ENCODE results near the gene CYP2E1. TPM values are rescaled to one million over a fixed set of nuclear protein-coding genes. Genes with fewer than 3 reads are reported as not detected.
"Not testable (repeated sequence)": the region's sequence is repeated elsewhere in the genome, so short reads cannot be mapped to it uniquely, and the experiment has no call there.

The CYP2E1 gene
- total RNA-seq, 1 experiment from 2014 or later, result 1.4 TPM

DNA sequence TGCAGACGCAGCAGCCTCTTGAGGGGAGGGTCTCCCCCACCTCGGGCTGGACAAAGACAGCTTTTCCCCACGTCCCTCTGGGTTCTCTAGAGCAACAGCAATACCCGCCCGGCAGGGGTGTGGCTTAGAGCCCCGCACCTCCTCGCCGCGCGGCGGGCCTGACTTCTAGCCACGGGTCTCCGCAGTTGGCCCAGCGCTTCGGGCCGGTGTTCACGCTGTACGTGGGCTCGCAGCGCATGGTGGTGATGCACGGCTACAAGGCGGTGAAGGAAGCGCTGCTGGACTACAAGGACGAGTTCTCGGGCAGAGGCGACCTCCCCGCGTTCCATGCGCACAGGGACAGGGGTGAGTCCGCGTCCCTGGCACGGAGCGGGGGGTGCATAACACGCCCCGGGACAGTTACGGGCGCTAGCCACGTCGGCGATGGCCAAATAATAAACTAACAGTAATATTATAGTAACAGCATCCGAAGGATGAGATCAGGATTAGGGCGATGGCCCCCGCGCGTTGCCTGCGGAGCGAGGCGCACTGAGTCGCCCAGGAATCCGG lies 1.2 kb downstream of the CYP2E1 start:
- DNase-seq (ENCODE audit: low read depth), result no peak

GRCh38 chr10:133528845-133529575 lies 1.8 kb downstream of the CYP2E1 start:
- no peak for DNase-seq (ENCODE audit: low read depth)

DNA sequence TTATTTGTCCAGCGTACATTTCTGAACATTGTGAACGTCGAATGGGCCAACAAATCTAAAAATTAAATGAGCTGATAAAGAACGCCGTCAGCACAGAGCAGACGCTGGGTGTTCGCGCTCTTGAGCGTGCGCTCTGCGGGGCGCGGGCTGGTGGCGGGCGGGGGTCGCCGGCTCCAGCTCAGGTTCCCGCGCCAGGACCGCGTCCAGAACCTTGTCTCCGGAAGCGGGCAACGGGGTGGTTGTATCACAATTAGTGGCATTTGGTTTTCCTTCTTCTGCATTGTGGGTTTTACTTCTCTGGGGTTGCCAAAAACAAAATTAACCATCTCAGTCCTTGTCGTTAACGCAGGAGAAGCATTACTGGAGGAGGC lies 2.4 kb downstream of the CYP2E1 start:
- DNase-seq (ENCODE audit: low read depth), result no peak

GRCh38 chr10:133530506-133530905 lies 3.3 kb downstream of the CYP2E1 start:
- no peak for DNase-seq (ENCODE audit: low read depth)

DNA sequence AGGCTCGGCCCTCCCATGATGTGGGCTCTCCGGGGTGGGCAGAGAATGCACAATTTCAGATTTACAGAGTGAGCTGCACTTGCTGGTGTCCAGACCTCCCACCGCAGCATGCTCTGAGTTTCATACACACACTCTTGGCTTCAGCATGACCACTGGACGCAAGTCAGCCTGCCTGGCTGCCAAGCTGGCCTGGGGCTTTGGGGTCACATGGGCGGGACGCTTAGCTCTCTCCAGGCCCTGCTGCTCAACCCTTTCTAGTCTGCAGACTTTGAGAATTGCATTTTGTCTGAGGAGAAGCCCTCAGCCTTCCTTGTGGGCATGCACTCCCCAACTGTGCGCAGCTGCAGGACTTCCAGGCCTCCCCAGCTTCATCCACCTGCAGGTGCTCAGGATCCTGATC lies 5.7 kb downstream of the CYP2E1 start:
- DNase-seq (ENCODE audit: low read depth), result no peak

DNA sequence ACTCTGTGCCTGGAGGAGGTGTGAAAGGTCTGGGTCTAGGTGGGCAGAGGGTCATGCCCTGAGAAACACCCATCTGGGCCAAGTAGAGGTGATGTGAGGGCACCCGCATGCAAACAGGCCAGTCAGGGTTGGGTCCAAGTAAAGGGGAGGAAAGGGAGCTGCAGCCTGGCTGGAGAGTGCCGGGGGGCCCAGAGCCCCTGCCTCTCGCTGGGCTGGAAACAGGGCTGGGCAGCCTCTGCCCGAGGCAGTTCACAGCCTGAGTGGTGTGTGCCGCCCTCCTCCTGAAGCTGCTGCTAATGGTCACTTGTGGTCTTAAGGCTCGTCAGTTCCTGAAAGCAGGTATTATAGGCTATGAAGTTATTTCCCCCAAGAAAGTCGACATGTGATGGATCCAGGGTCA lies 7.3 kb downstream of the CYP2E1 start:
- no peak for DNase-seq (ENCODE audit: low read depth)

DNA sequence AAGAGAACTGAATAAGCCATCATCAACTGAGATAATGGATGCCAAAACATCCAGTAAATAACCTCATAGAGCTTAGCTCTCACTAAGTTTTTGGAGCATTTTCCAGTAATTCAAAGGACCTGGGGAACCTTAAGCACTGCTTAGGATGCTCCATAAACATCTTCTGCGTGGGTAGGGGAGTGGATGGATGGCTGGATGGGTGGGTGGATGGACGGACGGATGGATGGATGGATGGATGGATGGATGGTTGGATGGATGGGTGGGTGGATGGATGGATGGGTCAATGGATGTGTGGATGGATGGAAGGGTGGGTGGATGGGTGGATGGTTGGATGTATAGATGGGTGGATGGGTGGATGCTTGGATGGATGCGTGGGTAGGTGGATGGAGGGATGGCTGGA lies 9.0 kb downstream of the CYP2E1 start:
- no peak for DNase-seq (ENCODE audit: low read depth)

DNA sequence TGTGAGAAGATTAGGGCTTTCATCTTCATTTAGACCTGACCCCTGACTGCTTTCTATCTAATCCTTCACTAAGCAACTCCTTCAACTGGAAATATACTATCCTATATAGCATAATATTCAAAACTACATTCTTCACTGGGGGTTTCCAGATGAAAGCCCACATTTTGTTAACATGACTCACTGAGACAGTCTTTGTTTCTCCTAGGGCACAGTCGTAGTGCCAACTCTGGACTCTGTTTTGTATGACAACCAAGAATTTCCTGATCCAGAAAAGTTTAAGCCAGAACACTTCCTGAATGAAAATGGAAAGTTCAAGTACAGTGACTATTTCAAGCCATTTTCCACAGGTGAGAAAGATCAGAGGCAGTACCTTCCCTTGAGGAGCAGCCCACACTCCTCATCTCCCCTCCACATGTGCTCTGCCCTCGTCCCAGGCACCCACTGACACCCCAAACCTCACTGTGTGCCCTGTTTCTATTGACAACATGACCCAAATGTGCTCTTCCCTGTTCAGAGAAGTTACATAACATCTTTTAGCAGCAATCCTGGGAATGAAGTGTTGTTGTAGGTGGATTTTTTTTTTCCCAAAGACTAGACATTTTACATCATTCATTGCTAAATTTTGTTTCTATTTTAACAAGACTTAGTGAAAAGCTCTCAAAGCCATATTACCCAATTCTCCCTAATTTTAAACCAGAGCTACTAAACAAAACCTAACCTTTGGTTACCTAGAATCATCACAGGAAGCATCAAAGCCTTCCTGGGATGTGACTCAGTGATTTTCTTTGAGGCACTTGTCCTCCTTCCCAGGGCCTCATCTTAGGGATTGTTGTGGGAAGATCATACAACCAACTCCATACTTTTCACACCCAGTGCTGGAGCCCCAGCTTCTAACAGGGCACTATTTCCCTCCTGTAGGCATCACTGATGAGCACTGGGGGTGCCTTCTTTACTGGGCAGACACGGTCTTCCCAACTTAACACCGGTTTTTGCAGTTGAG lies 10.7 kb downstream of the CYP2E1 start:
- peak; percentile 39 for DNase-seq (ENCODE audit: low read depth)

DNA sequence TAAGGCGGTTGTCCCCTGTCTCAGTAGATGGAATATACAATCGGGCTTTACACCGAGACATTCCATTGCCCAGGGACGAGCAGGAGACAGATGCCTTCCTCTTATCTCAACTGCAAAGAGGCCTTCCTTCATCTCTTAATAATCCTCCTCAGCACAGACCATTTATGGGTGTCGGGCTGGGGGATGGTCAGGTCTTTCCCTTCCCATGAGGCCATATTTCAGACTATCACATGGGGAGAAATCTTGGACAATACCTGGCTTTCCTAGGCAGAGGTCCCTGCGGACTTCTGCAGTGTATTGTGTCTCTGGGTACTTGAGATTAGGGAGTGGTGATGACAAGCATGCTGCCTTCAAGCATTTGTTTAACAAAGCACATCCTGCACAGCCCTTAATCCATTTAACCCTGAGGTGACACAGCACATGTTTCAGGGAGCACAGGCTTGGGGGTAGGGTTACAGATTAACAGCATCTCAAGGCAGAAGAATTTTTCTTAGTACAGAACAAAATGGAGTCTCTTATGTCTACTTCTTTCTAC lies 14.3 kb downstream of the CYP2E1 start:
- not testable (repeated sequence) for DNase-seq (ENCODE audit: low read depth)

DNA sequence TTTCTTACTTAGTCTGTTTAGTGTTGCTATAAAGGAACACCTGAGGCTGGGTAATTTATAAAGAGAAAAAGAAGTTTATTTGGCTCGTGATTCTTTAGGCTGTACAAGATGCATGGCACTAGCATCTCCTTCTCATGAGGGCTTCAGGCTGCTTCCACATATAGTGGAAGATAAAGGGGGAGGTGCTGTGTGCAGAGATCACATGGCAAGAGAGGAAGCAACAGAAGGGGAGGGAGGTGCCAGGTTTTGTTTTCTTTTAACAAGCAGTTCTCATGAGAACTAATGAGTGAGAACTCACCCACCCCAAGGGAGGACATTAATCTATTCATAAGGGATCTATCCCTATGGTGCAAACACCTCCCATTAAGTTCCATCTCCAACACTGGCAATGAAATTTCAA lies 17.3 kb downstream of the CYP2E1 start:
- DNase-seq (ENCODE audit: low read depth), result no peak

- DNase-seq (ENCODE audit: low read depth), result no peak
Observed at GRCh38 chr10:133554600-133554999, 27.4 kb downstream of the CYP2E1 start.

GRCh38 chr10:133555521-133555920 lies 28.4 kb downstream of the CYP2E1 start:
- DNase-seq (ENCODE audit: low read depth), result no peak

GRCh38 chr10:133557381-133557780 lies 30.2 kb downstream of the CYP2E1 start:
- no peak for DNase-seq (ENCODE audit: low read depth)

GRCh38 chr10:133559216-133559615 lies 32.1 kb downstream of the CYP2E1 start:
- DNase-seq (ENCODE audit: low read depth), result no peak

GRCh38 chr10:133564816-133565215 lies 37.7 kb downstream of the CYP2E1 start:
- no peak for DNase-seq (ENCODE audit: low read depth)

- DNase-seq (ENCODE audit: low read depth), result peak; percentile 94
Observed at GRCh38 chr10:133565441-133566294, 38.5 kb downstream of the CYP2E1 start, which contains the start of gene SYCE1. Gene SYCE1 (minus strand): TSS chr10:133565583. CDS start chr10:133565529, 54 bp downstream.

DNA sequence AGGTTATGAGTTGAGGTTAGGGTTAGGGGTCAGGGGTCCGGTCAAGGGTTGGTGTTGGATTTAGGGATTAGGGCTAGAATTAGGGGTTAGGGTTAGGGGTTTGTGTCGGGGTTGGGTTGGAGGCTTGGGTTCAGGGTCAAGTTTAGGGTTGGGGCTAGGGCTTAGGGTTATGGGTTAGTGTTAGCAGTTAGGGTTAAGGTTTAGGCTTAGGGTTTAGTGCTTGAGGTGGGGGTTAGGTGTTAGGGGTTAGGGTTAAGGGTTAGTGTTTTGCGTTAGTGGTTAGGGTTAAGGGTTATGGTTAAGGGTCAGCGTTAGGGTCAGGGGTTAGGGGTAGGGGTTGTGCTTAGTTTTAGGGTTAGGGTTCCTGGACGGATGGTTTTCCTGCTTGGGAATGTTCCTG lies 40.0 kb downstream of the CYP2E1 start:
- DNase-seq (ENCODE audit: low read depth), result no peak

DNA sequence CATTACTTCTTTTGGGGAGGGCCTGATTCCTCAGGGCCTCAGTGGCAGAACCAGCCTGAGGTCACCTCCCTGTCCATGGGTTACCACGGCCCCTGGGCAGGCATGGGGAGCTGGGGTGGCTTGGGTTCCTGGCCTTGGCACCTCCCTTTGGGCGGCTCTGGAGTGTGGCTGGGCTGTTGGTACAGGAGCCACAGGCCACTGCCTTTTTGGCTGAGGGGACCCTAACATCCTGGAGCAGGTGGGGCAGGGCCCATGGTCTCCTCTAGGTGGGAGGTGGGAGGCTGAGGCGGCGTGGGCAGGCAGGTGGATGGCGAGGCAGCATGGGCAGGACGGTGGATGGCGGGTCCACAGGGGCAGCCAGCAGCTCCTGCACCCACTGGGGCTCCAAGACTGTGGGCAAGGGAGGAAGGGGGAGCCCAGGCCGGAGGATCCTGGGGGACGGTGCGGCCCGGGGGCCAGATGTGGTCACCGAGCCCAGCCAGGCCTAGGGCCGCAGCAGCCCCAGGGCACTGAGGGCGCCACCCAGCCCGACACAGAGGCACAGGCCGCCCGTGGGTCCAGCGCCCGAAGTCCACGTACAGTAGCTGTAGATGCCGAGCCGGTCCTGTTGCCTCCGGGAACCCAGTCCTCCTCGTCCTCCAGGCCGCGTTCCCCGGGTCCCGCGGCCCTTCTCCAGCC lies 40.6 kb downstream of the CYP2E1 start:
- no peak for DNase-seq (ENCODE audit: low read depth)

DNA sequence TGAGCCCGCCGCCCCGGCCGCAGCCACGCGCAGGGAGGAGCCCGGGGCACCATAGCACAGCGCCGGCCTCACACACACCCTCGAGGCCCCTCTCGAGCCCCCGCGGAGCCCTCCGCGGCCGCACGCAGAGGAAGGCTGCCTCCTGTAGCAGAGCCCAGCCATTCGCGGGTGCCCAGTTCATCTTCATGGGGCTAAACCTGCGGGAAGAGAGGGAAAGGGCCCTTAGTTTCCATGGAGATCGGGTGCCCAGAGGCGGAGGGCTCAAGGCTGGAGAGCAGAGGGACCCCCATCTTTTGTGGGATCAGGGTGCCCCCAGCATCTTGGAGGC lies 41.1 kb downstream of the CYP2E1 start:
- DNase-seq (ENCODE audit: low read depth), result no peak

DNA sequence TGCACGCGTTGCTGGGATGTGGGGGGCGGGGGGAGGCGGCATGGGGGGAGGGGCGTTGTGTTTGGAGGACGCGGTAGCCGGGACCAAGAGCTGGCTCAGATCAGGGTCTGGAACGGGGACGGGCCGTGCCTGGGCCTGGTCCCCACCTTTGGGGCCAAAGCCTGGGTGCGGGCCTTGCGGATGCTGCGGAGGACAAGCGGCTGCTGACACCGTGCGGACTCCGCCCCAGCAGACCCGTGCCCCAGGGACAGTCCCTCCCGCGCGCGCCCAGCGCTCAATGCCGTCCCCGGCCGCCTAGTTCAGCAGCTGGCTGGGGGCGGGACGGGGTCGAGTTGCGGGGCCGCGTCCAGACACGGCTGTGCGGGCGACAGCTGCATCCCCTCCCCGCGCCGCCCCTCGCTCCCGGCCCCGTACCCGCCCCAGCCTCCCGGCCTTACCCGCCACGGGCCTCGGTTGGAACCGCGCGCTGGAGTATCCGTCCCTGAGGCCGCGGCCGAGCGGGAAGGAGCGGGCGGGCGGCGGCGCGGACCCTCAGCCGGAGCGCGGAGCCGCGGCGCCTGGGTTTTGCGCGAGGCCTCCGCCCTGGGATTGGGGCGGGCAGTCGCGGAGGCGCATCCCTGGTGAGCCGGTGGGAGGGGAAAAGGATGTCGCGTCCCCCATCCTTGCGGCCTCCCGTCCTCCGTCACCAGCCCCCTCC lies 41.8 kb downstream of the CYP2E1 start:
- DNase-seq (ENCODE audit: low read depth), result not testable (repeated sequence)

All from HT1080 (cell line).